ENCODE measurements around the gene TRPM3.

- TF ChIP-seq CTCF (IDR thresholded peaks at IDR 0.05) (no peak), POLR2A (IDR thresholded peaks at IDR 0.05) (no peak)
Observed at GRCh38 chr9:70868041-70868440, 253.4 kb downstream of the TRPM3 start.
